DMS53 (cell line): ENCODE measurements around the gene MVK.
A peak's percentile ranks its signal among the peaks of the same experiment; 100 is the strongest.
"Not testable (repeated sequence)": the region's sequence is repeated elsewhere in the genome, so short reads cannot be mapped to it uniquely, and the experiment has no call there.

Source experiments
- DNase-seq: peaks from one replicate; lab custom pipeline; 2025; lab: John Stamatoyannopoulos, UW

MVK gene

GRCh38 chr12:109591041-109591440 is 17.4 kb downstream of the MVK start:
- DNase-seq, result no peak

GRCh38 chr12:109592195-109592904 is 18.8 kb downstream of the MVK start:
- DNase-seq, result no peak

GRCh38 chr12:109592905-109593272 is 19.3 kb downstream of the MVK start:
- DNase-seq, result no peak

DNA sequence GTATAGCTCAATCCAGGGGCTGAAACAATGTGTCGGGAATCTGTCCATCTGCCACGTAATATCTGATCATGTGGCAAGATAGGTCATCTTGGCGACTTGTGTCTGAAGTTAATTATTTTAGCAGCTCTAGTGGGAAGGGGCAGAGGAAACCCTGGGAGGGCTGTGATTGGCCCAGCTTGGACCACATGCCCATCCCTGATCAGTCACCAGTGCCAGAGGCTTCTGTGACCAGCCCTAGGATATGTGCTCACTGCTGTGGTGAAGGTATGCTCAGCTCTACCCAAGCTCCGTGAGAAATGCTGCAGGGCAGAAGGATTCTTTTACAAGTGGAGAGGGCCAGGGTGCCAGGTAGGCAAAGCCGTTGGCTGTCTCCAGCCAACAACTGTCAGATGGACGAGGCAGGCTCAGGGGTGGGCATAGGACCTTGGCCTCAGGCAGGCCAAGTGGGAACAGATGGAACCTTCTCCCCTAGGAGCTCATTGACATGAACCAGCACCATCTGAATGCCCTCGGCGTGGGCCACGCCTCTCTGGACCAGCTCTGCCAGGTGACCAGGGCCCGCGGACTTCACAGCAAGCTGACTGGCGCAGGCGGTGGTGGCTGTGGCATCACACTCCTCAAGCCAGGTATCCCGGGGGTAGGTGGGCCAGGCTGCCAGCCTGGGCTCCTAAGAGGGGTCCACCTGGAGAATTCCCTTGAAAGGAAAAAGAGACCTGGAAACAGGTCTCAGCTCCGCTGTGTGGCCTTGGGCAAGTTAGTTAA is 21.1 kb downstream of the MVK start:
- no peak for DNase-seq

DNA sequence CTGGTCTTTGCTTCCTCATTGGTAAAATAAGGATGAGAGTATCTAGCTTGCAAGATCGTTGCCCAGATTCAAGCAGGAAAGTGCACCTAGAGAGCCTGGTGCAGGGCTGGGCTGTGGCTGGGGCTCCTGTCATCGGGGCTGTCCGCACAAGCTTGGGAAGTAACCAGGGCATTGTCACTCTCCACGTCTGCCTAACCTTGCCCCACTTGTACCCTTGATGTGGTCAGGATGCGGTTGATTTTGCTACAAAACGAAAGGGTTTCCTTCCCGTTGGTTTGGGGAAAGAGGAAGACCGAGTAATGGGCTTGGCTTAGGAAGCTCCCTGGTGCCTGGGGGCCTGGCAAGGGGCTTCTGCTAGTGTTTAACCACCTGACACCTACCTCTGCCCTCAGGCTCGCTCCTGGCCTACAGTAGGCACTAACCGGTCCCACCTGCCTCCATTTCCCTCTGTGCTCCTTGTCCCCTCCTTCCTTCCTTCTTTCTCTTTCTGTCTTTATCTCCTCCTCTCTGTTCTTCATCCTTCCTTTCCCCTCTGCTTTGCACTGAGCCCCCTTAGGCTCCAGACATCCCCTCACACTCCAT is 21.8 kb downstream of the MVK start:
- no peak for DNase-seq

GRCh38 chr12:109596418-109597244 is 23.0 kb downstream of the MVK start:
- peak; percentile 77 for DNase-seq

- DNase-seq, result no peak
Observed at GRCh38 chr12:109597414-109597794, 23.8 kb downstream of the MVK start.

- DNase-seq, result peak; percentile 94
Observed at GRCh38 chr12:109597795-109598427, 24.3 kb downstream of the MVK start.

DNA sequence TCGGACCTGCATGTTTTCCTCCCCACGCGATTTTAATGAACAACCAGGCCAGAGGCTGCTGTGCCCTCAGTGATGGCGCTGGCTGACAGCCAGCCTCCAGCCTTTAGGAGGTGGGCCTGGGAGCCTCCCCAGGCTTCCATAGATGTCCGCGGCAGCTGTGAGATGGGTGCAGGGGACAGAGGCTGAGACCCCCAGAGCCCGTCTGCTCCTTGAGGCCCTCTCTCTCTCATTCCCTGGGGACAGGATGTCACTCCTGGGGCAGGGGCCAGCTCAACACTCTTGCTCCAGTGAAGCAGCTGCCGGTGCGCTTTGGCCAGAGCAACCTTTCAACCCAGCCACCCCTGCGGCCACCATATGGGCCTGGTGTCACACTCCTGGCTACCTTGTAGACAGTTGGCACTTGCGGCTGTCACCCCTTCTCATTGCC is 24.8 kb downstream of the MVK start:
- DNase-seq, result no peak

DNA sequence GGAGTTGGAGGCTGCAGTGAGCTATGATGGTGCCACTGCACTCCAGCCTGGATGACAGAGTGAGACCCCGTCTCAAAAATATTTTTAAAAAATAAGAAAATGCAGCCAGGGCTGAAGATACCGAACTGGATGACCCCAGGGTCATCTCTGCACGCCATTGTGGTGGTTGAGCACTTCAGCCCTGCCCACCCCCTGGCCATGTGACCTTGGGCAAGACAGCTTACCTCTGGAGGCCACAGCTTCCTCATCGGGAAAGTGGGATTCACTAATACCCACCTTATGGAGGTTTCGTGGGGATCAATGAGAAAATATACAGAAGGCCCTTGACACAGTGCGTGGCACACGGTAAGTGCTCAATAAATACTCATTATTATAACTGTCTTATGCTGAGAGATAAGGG is 25.5 kb downstream of the MVK start:
- DNase-seq, result no peak

GRCh38 chr12:109600481-109600880 is 26.9 kb downstream of the MVK start:
- DNase-seq, result peak; percentile 46

- no peak for DNase-seq
Observed at GRCh38 chr12:109600995-109601394, 27.4 kb downstream of the MVK start.

- no peak for DNase-seq
Observed at GRCh38 chr12:109601557-109601956, 28.0 kb downstream of the MVK start.

GRCh38 chr12:109602132-109602531 is 28.5 kb downstream of the MVK start:
- not testable (repeated sequence) for DNase-seq

DNA sequence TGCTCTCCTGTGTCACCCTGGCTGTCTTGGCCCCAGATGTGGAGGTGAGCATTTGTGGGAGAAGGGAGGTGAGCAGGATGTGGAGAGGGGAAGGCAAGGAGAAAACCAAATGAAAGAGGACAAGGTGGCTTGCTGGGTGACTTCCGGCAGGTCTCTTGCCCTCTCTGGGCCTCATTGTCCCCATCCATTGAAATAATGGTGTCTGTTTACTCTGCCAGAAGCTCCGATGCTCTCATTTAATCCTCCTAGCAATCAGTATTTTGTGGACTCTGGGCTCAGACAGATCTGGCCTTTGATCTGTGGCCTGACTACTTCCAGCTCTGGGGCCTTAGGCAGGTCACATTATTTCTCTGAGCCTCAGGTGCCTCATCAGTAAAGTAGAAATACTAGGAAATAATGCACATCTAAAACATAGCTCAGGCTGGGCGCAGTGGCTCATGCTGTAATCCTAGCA is 30.6 kb downstream of the MVK start:
- no peak for DNase-seq

DNA sequence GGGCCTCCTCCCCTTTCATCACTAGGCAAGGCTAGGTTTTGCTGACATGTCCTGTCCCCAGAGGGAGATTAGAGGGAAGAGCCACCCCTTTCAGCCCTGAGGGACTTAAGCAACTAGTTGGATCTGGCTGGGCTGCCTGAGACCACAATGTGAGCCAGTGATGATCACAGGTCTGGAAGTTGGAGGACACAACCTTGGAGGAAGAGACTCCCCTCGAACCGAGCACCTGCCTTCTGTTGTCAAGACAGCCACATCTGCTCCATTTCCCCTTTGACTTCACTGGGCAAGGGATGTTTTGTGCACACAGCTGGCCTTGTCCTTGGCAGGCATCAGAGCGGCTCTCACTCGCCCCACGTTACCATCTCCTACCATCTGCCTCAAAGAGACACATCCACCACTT is 31.4 kb downstream of the MVK start:
- peak; percentile 59 for DNase-seq

DNA sequence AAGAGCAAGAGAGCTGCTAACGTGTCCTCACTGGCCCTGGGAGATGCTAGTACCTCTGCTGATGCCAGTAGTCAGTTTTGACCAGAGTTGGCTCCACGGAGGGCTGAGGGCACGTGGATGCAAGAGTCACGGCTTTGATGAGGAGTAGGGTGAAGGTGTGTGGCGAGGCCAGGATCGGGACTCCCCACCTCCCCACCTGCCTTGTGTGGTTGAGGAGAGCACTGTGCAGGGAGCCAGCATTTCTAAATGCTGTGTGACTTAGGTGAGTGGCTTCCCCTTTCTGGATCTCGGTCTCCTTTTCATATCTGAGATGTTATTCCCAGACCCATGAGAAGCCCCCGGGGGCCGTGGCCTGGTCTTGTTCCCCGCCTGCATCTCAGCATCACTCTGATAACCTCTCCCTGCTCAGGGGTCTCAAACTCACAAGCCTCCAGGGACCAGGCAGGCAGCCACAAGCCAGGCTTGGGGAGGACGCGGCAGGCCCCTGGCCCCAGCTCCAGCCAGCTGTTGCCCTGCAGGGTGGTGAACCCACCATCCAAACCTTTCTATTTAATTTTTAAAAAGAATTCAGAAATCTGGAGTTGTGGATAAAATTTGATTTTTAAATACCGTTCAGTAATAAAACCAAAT is 32.1 kb downstream of the MVK start:
- DNase-seq, result no peak

DNA sequence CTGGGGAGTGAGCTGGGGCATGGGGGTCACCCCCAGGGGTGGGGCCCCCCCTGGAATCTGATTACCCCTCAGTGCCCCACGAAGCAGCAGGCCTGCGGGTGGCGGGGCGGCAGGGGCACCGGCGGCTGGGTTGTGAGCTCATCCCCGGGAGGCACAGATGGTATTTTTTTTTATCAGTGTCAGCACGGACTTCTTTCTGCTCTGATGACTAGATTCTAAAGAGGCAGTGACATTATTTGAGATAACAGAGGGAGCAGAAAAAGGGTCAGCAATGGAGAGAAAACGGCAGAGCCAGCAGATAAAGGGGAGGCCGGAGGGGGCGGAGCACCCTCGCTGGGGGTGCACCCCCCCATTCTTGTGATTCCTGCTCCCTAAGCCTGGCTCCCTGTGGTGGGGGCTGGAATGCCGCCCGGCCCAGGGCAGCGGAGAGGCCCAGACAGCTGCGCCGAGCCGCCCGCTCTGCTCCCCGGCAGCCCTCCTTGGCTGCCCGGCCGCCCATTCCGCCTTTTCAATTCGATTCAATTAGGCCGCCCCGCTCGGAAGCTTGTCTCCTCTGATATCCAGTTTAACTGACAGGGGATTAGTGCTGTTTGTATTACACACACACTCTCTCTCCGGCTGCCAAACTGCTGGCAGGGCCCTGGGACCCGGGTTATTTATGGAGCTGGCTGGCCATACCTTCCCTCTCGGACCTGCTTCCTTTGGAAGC is 32.9 kb downstream of the MVK start:
- peak; percentile 91 for DNase-seq

- DNase-seq, result no peak
Observed at GRCh38 chr12:109607618-109608017, 34.0 kb downstream of the MVK start.

DNA sequence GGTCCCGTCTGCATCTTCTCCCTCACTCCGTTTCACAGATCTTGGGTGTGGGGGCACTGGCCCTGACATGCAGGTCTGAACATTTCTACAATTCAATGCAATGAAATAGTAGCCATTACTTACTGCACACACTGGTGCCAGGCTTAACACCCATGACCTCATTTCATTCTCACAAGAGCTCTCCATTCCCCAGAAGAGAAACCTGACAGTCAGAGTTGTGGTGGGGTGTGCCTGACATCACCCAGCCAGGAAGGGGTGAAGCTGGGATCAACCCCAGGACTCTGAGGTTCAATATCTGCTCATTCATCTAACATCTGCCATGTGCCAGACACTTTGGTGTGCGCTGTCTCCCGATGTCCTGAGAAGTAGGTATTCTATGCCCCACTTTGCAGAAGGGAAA is 34.7 kb downstream of the MVK start:
- DNase-seq, result no peak

DNA sequence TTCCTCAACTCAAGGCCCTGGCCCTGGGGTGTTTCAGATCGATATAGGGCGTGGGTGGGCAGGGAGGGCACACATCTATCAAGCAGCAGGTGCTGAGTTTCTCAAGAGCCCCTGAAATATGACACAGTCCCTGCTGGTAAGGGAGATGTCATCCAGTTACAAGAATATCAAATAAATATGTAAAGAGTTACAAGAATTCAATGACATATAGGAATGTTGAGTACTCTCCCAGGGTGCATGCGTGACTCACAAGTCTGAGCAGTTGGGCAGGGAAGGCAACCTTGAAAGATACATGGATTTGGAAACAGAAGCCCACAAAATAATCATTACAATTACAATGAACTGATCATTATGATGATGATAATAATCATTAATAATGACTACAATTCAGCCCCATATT is 35.2 kb downstream of the MVK start:
- DNase-seq, result no peak
